Transverse colon (tissue), 4 donors: ENCODE measurements around the gene GPR143.

Experiments used
- CTCF ChIP-seq, 5 experiments: fragments of 200-600 bp in 3 of 5; fragments of 450-650 bp in 2 of 5; sonication (generic) in 3 of 5; IDR thresholded peaks; 1 replicate in 2 of 5; 2 replicates in 3 of 5; pipeline ENCODE4 v1.5.1; 2016 to 2017; ENCODE audit warnings: antibody characterized with exemption in 5 of 5, inconsistent platforms in 3 of 5, mild to moderate bottlenecking in 2 of 5, moderate library complexity in 1 of 5
- EP300 ChIP-seq: sonication (generic); formaldehyde crosslinking; IDR thresholded peaks from one replicate; pipeline ENCODE4 v1.6.1; 2017; ENCODE audit warnings: antibody characterized with exemption, low read depth
- POLR2A ChIP-seq: fragments of 450-650 bp; IDR thresholded peaks from one replicate; pipeline ENCODE4 v1.6.1; 2016; ENCODE audit warnings: antibody characterized with exemption, mild to moderate bottlenecking, moderate library complexity
- POLR2AphosphoS5 ChIP-seq, 3 donors: sonication (generic); formaldehyde crosslinking; IDR thresholded peaks; one replicate each; pipeline ENCODE4 v1.6.1; 2016; ENCODE audit warnings: antibody characterized with exemption in 3 of 3

GRCh38 chrX:9678215-9678965 lies 87.3 kb downstream of the GPR143 start:
- no peak for TF ChIP-seq CTCF (IDR thresholded peaks at IDR 0.05)
- no peak for TF ChIP-seq POLR2AphosphoS5 (IDR thresholded peaks at IDR 0.05)
- TF ChIP-seq POLR2A = no peak
- TF ChIP-seq EP300 = no peak
